ENCODE results near the gene ANXA4. TPM values are rescaled to one million over a fixed set of nuclear protein-coding genes. Genes with fewer than 3 reads are reported as not detected.
A peak's percentile ranks its signal among the peaks of the same experiment; 100 is the strongest.

Gene ANXA4
- total and polyA plus RNA-seq, 4 donors = 19.5 to 61.4 (median 22.6) TPM

DNA sequence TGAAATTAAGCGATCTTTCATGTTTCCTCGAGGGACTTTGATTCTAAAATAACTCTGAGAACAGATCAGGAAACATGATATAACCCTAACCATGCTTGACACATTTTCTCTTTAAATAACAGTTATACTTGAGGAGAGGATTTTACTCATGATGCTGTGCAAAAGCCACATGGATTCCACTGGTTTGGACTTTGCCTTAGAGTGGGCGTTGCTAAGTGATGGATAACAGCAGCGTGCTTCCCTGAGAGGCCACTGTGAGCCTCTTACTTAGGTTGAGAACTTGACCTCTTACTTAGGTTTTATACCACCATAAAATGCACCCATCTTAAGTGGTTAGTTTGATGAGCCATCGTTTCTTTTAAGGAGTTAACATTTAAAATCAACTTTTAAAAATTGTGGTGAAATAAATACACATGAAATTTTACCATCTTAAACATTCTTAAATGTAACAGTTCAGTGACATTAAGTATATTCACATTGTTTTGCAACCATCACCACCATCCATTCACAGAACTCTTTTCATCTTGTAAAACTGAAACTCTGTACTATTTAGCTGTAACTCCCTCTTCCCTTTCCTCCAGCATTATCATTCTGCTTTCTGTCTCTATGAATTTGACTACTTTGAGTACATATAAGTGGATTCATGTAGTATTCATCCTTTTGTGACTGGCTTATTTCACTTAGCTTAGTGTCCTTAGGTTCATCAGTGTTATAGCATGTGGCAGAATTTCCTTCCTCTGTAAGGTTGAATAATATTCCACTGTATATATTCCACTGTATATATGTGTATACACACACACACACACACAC is 22.6 kb downstream of the ANXA4 start:
- WGBS (ENCODE audit: insufficient coverage) = no CpG with 5 or more reads among the region's 5 CpGs
- no peaks in the 10 kb centered on the region for H3K9me3 ChIP-seq (ENCODE audit: control insufficient read depth, insufficient read depth, low read length)
- H3K27ac ChIP-seq (ENCODE audit: low read depth, low read length) = no peak overlapping the region
- H3K36me3 ChIP-seq (ENCODE audit: control insufficient read depth, insufficient read depth, low read length) = no peaks in the 10 kb centered on the region
- H3K4me1 ChIP-seq (ENCODE audit: control insufficient read depth, insufficient read depth, low read length) = no peaks in the 10 kb centered on the region
- H3K4me3 ChIP-seq (ENCODE audit: low read depth, low read length) = no peak overlapping the region
- H3K27me3 ChIP-seq (ENCODE audit: control insufficient read depth, insufficient read depth, low read length) = no peaks in the 10 kb centered on the region
- DNase-seq (ENCODE audit: low read depth in 4 of 6, low spot score in 6 of 6) = no peak

- Histone ChIP-seq H3K9me3 (ENCODE audit: control insufficient read depth, insufficient read depth, low read length) (no peaks in the 10 kb centered on the region), H3K36me3 (ENCODE audit: control insufficient read depth, insufficient read depth, low read length) (no peaks in the 10 kb centered on the region), H3K4me3 (ENCODE audit: low read depth, low read length) (no peak overlapping the region), H3K4me1 (ENCODE audit: control insufficient read depth, insufficient read depth, low read length) (no peaks in the 10 kb centered on the region), H3K27me3 (ENCODE audit: control insufficient read depth, insufficient read depth, low read length) (no peaks in the 10 kb centered on the region), H3K27ac (ENCODE audit: low read depth, low read length) (no peak overlapping the region)
- WGBS (ENCODE audit: insufficient coverage) = 83% methylated on average over 1 of the region's 2 CpGs
- DNase-seq (ENCODE audit: low read depth in 4 of 6, low spot score in 6 of 6) = no peak
Observed at GRCh38 chr2:69765096-69765380, 23.1 kb downstream of the ANXA4 start.

DNA sequence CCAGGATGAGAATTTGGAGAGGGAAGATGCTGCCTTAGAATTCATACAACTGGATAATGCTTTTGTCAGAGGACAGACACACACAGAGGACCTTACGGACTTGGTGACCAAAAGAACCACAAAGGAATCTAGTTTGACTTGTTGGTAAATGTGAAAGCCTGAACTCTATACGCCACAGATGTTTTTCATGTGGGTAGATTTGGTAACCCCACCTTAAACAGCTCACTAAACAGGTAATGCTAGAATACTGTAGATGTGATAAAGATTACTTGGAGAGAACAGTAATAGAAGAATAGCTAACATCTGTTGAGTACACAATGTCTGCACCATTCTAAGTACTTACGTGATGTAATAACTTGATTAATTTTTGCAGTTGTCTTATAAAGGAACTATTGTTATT is 24.1 kb downstream of the ANXA4 start:
- no peak for DNase-seq (ENCODE audit: low read depth in 4 of 6, low spot score in 6 of 6)
- Histone ChIP-seq H3K4me1 (ENCODE audit: control insufficient read depth, insufficient read depth, low read length) (no peaks in the 10 kb centered on the region), H3K36me3 (ENCODE audit: control insufficient read depth, insufficient read depth, low read length) (no peaks in the 10 kb centered on the region), H3K27me3 (ENCODE audit: control insufficient read depth, insufficient read depth, low read length) (no peaks in the 10 kb centered on the region), H3K27ac (ENCODE audit: low read depth, low read length) (no peak overlapping the region), H3K9me3 (ENCODE audit: control insufficient read depth, insufficient read depth, low read length) (no peaks in the 10 kb centered on the region), H3K4me3 (ENCODE audit: low read depth, low read length) (no peak overlapping the region)
- WGBS (ENCODE audit: insufficient coverage) = no CpG with 5 or more reads among the region's 3 CpGs

GRCh38 chr2:69767034-69767433 is 25.1 kb downstream of the ANXA4 start:
- 82% methylated on average over 1 of the region's 3 CpGs for WGBS (ENCODE audit: insufficient coverage)
- DNase-seq (ENCODE audit: low read depth in 4 of 6, low spot score in 6 of 6) = peak in 2 of 6 donors; percentile 33 to 87
- no peak overlapping the region for H3K27ac ChIP-seq (ENCODE audit: low read depth, low read length)

GRCh38 chr2:69768235-69768634 is 26.3 kb downstream of the ANXA4 start:
- Histone ChIP-seq H3K4me1 (ENCODE audit: control insufficient read depth, insufficient read depth, low read length) (no peaks in the 10 kb centered on the region), H3K36me3 (ENCODE audit: control insufficient read depth, insufficient read depth, low read length) (no peaks in the 10 kb centered on the region), H3K27me3 (ENCODE audit: control insufficient read depth, insufficient read depth, low read length) (no peaks in the 10 kb centered on the region), H3K4me3 (ENCODE audit: low read depth, low read length) (no peak overlapping the region), H3K9me3 (ENCODE audit: control insufficient read depth, insufficient read depth, low read length) (no peaks in the 10 kb centered on the region), H3K27ac (ENCODE audit: low read depth, low read length) (no peak overlapping the region)
- 94% methylated on average over 3 of the region's 5 CpGs for WGBS (ENCODE audit: insufficient coverage)
- DNase-seq (ENCODE audit: low read depth in 4 of 6, low spot score in 6 of 6) = no peak

More at GRCh38 chr2:69767034-69767433, 25.1 kb downstream of the ANXA4 start:
- Histone ChIP-seq H3K27me3 (ENCODE audit: control insufficient read depth, insufficient read depth, low read length) (no peaks in the 10 kb centered on the region), H3K36me3 (ENCODE audit: control insufficient read depth, insufficient read depth, low read length) (no peaks in the 10 kb centered on the region), H3K9me3 (ENCODE audit: control insufficient read depth, insufficient read depth, low read length) (no peaks in the 10 kb centered on the region), H3K4me1 (ENCODE audit: control insufficient read depth, insufficient read depth, low read length) (no peaks in the 10 kb centered on the region), H3K4me3 (ENCODE audit: low read depth, low read length) (no peak overlapping the region)

- H3K4me1 ChIP-seq (ENCODE audit: control insufficient read depth, insufficient read depth, low read length) = no peaks in the 10 kb centered on the region
- no peak for DNase-seq (ENCODE audit: low read depth in 4 of 6, low spot score in 6 of 6)
- no peak overlapping the region for H3K4me3 ChIP-seq (ENCODE audit: low read depth, low read length)
- no peaks in the 10 kb centered on the region for H3K27me3 ChIP-seq (ENCODE audit: control insufficient read depth, insufficient read depth, low read length)
- WGBS (ENCODE audit: insufficient coverage) = 100% methylated on average over 2 of the region's 2 CpGs
- H3K36me3 ChIP-seq (ENCODE audit: control insufficient read depth, insufficient read depth, low read length) = no peaks in the 10 kb centered on the region
- no peak overlapping the region for H3K27ac ChIP-seq (ENCODE audit: low read depth, low read length)
- no peaks in the 10 kb centered on the region for H3K9me3 ChIP-seq (ENCODE audit: control insufficient read depth, insufficient read depth, low read length)
Observed at GRCh38 chr2:69768789-69769188, 26.9 kb downstream of the ANXA4 start.

GRCh38 chr2:69769272-69769671 is 27.3 kb downstream of the ANXA4 start:
- no CpG with 5 or more reads among the region's 1 CpG for WGBS (ENCODE audit: insufficient coverage)
- Histone ChIP-seq H3K36me3 (ENCODE audit: control insufficient read depth, insufficient read depth, low read length) (no peaks in the 10 kb centered on the region), H3K4me3 (ENCODE audit: low read depth, low read length) (no peak overlapping the region), H3K27me3 (ENCODE audit: control insufficient read depth, insufficient read depth, low read length) (no peaks in the 10 kb centered on the region), H3K27ac (ENCODE audit: low read depth, low read length) (no peak overlapping the region), H3K4me1 (ENCODE audit: control insufficient read depth, insufficient read depth, low read length) (no peaks in the 10 kb centered on the region), H3K9me3 (ENCODE audit: control insufficient read depth, insufficient read depth, low read length) (no peaks in the 10 kb centered on the region)
- DNase-seq (ENCODE audit: low read depth in 4 of 6, low spot score in 6 of 6) = no peak

GRCh38 chr2:69770193-69770702 is 28.3 kb downstream of the ANXA4 start:
- H3K27ac ChIP-seq (ENCODE audit: low read depth, low read length) = no peak overlapping the region
- 67% methylated on average over 1 of the region's 5 CpGs for WGBS (ENCODE audit: insufficient coverage)
- no peaks in the 10 kb centered on the region for H3K4me1 ChIP-seq (ENCODE audit: control insufficient read depth, insufficient read depth, low read length)

GRCh38 chr2:69770747-69771146 is 28.8 kb downstream of the ANXA4 start:
- 98% methylated on average over 7 of the region's 10 CpGs for WGBS (ENCODE audit: insufficient coverage)
- no peak overlapping the region for H3K27ac ChIP-seq (ENCODE audit: low read depth, low read length)
- no peaks in the 10 kb centered on the region for H3K9me3 ChIP-seq (ENCODE audit: control insufficient read depth, insufficient read depth, low read length)
- H3K4me1 ChIP-seq (ENCODE audit: control insufficient read depth, insufficient read depth, low read length) = no peaks in the 10 kb centered on the region
- no peaks in the 10 kb centered on the region for H3K27me3 ChIP-seq (ENCODE audit: control insufficient read depth, insufficient read depth, low read length)
- DNase-seq (ENCODE audit: low read depth in 4 of 6, low spot score in 6 of 6) = no peak
- H3K36me3 ChIP-seq (ENCODE audit: control insufficient read depth, insufficient read depth, low read length) = no peaks in the 10 kb centered on the region
- no peak overlapping the region for H3K4me3 ChIP-seq (ENCODE audit: low read depth, low read length)

More at GRCh38 chr2:69770193-69770702, 28.3 kb downstream of the ANXA4 start:
- Histone ChIP-seq H3K27me3 (ENCODE audit: control insufficient read depth, insufficient read depth, low read length) (no peaks in the 10 kb centered on the region), H3K9me3 (ENCODE audit: control insufficient read depth, insufficient read depth, low read length) (no peaks in the 10 kb centered on the region), H3K36me3 (ENCODE audit: control insufficient read depth, insufficient read depth, low read length) (no peaks in the 10 kb centered on the region), H3K4me3 (ENCODE audit: low read depth, low read length) (no peak overlapping the region)
- DNase-seq (ENCODE audit: low read depth in 4 of 6, low spot score in 6 of 6) = no peak

DNA sequence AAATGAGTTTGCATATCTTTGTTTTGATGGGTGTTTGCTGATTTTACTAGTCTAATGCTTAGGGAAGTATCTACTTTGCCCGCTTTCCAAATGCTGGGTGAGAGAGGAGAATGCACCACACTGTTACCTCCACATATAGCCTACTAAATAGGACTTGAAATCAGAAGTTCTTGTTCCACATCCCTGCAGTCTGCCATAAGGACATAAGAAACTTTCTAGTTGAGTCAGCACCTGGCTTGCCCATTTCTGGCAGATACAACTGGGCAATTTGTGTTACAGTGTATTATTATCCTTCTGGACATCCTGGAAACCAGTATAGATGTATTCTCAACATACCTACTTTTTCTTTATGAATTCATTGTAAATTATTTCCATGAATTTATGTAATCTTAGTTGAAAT is 29.5 kb downstream of the ANXA4 start:
- Histone ChIP-seq H3K4me1 (ENCODE audit: control insufficient read depth, insufficient read depth, low read length) (no peaks in the 10 kb centered on the region), H3K27me3 (ENCODE audit: control insufficient read depth, insufficient read depth, low read length) (no peaks in the 10 kb centered on the region), H3K4me3 (ENCODE audit: low read depth, low read length) (no peak overlapping the region), H3K27ac (ENCODE audit: low read depth, low read length) (no peak overlapping the region), H3K9me3 (ENCODE audit: control insufficient read depth, insufficient read depth, low read length) (no peaks in the 10 kb centered on the region), H3K36me3 (ENCODE audit: control insufficient read depth, insufficient read depth, low read length) (no peaks in the 10 kb centered on the region)
- no CpG with 5 or more reads among the region's 1 CpG for WGBS (ENCODE audit: insufficient coverage)
- no peak for DNase-seq (ENCODE audit: low read depth in 4 of 6, low spot score in 6 of 6)

Data from spinal cord (tissue), 10 donors.